ENCODE measurements around the gene SPINK1. TPM values are rescaled to one million over a fixed set of nuclear protein-coding genes. Genes with fewer than 3 reads are reported as not detected.
"Not testable (repeated sequence)": the region's sequence is repeated elsewhere in the genome, so short reads cannot be mapped to it uniquely, and the experiment has no call there.

SPINK1 gene
- total and polyA plus RNA-seq, 2 experiments from 2014 or later: 0.82 TPM; not detected in 1

DNA sequence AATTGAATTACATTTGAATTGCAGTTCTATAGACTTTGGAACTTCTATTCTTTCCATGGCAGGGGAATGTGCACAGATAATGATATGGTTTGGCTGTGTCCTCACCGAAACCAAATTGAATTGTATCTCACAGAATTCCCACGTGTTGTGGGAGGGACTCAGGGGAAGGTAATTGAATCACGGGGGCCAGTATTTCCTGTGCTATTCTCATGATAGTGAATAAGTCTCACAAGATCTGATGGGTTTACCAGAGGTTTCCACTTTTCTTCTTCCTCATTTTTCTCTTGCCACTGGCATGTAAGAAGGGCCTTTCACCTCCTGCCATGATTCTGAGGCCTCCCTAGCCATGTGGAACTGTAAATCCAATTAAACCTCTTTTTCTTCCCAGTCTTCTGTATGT lies 28.3 kb downstream of the SPINK1 start:
- not testable (repeated sequence) for H3K4me2 ChIP-seq; H4K20me1 ChIP-seq (replicated peaks; ENCODE audit: insufficient read depth); H3K27ac ChIP-seq (ENCODE audit: low read depth); H3K36me3 Mint-ChIP-seq (ENCODE audit: low read depth); H3K36me3 ChIP-seq (ENCODE audit: insufficient read depth); H3K9me3 Mint-ChIP-seq; DNase-seq (ENCODE audit: low spot score); H2AFZ ChIP-seq; ATAC-seq; H3K9me2 ChIP-seq (ENCODE audit: insufficient read depth); H3K4me3 Mint-ChIP-seq; H3F3A ChIP-seq (replicated peaks; ENCODE audit: low read depth); H3K79me2 ChIP-seq (replicated peaks; ENCODE audit: insufficient read depth); H3K27me3 ChIP-seq (ENCODE audit: insufficient read depth); H3K4me1 Mint-ChIP-seq; H3K27me3 Mint-ChIP-seq (ENCODE audit: insufficient read depth, low read depth, poor library complexity); H3K27ac Mint-ChIP-seq; H3K4me3 ChIP-seq
- peaks cover 14% of the 10 kb centered on the region for H3K4me1 ChIP-seq (ENCODE audit: insufficient read depth)

DNA sequence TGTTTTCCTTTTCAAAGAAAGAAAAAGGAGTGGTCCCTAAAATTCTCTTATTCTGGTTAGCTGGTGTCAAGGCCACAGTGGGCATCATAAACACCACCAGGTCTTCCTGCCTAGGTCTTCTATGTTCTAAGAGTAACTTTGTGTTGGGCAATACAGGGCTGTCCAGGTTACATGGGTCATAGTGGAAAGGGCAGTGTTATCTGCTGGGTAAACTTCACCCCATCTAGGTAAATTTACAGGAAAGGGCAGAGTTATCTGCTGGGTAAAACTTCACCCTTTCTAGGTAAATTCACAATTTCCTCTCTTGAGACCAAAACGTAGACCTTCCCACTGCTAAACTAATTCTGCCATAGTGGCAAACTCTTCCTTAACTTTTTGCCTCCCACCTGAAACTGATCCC lies 30.0 kb downstream of the SPINK1 start:
- Mint-ChIP-seq H3K27ac (no peak overlapping the region), H3K4me1 (peaks cover 6% of the 10 kb centered on the region; the same call in 2 of the 3 replicates)

More for the DNA sequence above, 30.0 kb downstream of the SPINK1 start:
- H3K27me3 Mint-ChIP-seq (ENCODE audit: insufficient read depth, low read depth, poor library complexity): no peaks in the 10 kb centered on the region
- H3K4me3 ChIP-seq: no peak overlapping the region
- no peaks in the 10 kb centered on the region for H3K36me3 ChIP-seq (ENCODE audit: insufficient read depth)
- H2AFZ ChIP-seq: no peak overlapping the region
- H3K79me2 ChIP-seq (replicated peaks; ENCODE audit: insufficient read depth): no peaks in the 10 kb centered on the region
- H3K9me3 Mint-ChIP-seq: no peaks in the 10 kb centered on the region
- no peaks in the 10 kb centered on the region for H4K20me1 ChIP-seq (replicated peaks; ENCODE audit: insufficient read depth)
- H3K4me2 ChIP-seq: no peak overlapping the region
- no peak overlapping the region for H3K27ac ChIP-seq (ENCODE audit: low read depth)
- H3F3A ChIP-seq (replicated peaks; ENCODE audit: low read depth): no peaks in the 10 kb centered on the region
- H3K4me1 ChIP-seq (ENCODE audit: insufficient read depth): peaks cover 14% of the 10 kb centered on the region
- no peak overlapping the region for H3K4me3 Mint-ChIP-seq
- H3K27me3 ChIP-seq (ENCODE audit: insufficient read depth): no peaks in the 10 kb centered on the region
- TF ChIP-seq JUNB (IDR thresholded peaks at IDR 0.05; ENCODE audit: unreplicated experiment): no peak
- TF ChIP-seq, protein P1, sequence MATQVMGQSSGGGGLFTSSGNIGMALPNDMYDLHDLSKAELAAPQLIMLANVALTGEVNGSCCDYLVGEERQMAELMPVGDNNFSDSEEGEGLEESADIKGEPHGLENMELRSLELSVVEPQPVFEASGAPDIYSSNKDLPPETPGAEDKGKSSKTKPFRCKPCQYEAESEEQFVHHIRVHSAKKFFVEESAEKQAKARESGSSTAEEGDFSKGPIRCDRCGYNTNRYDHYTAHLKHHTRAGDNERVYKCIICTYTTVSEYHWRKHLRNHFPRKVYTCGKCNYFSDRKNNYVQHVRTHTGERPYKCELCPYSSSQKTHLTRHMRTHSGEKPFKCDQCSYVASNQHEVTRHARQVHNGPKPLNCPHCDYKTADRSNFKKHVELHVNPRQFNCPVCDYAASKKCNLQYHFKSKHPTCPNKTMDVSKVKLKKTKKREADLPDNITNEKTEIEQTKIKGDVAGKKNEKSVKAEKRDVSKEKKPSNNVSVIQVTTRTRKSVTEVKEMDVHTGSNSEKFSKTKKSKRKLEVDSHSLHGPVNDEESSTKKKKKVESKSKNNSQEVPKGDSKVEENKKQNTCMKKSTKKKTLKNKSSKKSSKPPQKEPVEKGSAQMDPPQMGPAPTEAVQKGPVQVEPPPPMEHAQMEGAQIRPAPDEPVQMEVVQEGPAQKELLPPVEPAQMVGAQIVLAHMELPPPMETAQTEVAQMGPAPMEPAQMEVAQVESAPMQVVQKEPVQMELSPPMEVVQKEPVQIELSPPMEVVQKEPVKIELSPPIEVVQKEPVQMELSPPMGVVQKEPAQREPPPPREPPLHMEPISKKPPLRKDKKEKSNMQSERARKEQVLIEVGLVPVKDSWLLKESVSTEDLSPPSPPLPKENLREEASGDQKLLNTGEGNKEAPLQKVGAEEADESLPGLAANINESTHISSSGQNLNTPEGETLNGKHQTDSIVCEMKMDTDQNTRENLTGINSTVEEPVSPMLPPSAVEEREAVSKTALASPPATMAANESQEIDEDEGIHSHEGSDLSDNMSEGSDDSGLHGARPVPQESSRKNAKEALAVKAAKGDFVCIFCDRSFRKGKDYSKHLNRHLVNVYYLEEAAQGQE (IDR thresholded peaks at IDR 0.05; ENCODE audit: unreplicated experiment): no peak
- TF ChIP-seq ZNF331 (CRISPR knock-in tag; IDR thresholded peaks at IDR 0.05; ENCODE audit: low read depth): no peak
- TF ChIP-seq, protein P2, sequence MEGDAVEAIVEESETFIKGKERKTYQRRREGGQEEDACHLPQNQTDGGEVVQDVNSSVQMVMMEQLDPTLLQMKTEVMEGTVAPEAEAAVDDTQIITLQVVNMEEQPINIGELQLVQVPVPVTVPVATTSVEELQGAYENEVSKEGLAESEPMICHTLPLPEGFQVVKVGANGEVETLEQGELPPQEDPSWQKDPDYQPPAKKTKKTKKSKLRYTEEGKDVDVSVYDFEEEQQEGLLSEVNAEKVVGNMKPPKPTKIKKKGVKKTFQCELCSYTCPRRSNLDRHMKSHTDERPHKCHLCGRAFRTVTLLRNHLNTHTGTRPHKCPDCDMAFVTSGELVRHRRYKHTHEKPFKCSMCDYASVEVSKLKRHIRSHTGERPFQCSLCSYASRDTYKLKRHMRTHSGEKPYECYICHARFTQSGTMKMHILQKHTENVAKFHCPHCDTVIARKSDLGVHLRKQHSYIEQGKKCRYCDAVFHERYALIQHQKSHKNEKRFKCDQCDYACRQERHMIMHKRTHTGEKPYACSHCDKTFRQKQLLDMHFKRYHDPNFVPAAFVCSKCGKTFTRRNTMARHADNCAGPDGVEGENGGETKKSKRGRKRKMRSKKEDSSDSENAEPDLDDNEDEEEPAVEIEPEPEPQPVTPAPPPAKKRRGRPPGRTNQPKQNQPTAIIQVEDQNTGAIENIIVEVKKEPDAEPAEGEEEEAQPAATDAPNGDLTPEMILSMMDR (conservative IDR thresholded peaks at IDR 0.05; ENCODE audit: low read depth in 2 of 2): no peak
- no peak for TF ChIP-seq POLR2AphosphoS5 (IDR thresholded peaks at IDR 0.05; ENCODE audit: low read depth)
- TF ChIP-seq NANOG (IDR thresholded peaks at IDR 0.05; ENCODE audit: borderline replicate concordance): no peak
- no peak for TF ChIP-seq ZNF114 (CRISPR knock-in tag; IDR thresholded peaks at IDR 0.05)
- no peaks in the 10 kb centered on the region for H3K9me2 ChIP-seq (ENCODE audit: insufficient read depth)
- no peak for DNase-seq (ENCODE audit: low spot score)
- no peak for ATAC-seq
- H3K36me3 Mint-ChIP-seq (ENCODE audit: low read depth): no peaks in the 10 kb centered on the region

Measured in GM23338 (cell line).